WTC11 (cell line): ENCODE results near the gene MYRF. TPM values are rescaled to one million over a fixed set of nuclear protein-coding genes. Genes with fewer than 3 reads are reported as not detected.

Experiments
- ATAC-seq: fragments of 200-7000 bp; cut with Tn5 transposase; 2 replicates; pipeline ENCODE4 v1.10.0; 2021; ENCODE audit warnings: mild to moderate bottlenecking, moderate library complexity
- CTCF ChIA-PET: fragments of 300-600 bp; sonication (Branson Sonifier 250); formaldehyde crosslinking; loops from one replicate; lab custom pipeline; 2021; ENCODE audit warnings: antibody characterized with exemption; lab: Charles Lee
- POLR2A ChIA-PET: fragments of 350-600 bp; sonication (Branson Sonifier 250); formaldehyde crosslinking; loops from one replicate; lab custom pipeline; 2021; ENCODE audit warnings: antibody characterized with exemption; lab: Charles Lee
- DNase-seq: peaks from one replicate; pipeline ENCODE4 v3.0.0; 2021; ENCODE audit warnings: low spot score
- H3K27ac Mint-ChIP-seq: 2 replicates; pipeline ENCODE4 v1.8.0; 2021; ENCODE audit warnings: mixed read lengths
- H3K27me3 Mint-ChIP-seq: 2 replicates; pipeline ENCODE4 v1.8.0; 2021; ENCODE audit warnings: low read depth, mild to moderate bottlenecking, moderate library complexity, mixed read lengths
- H3K36me3 Mint-ChIP-seq: 2 replicates; pipeline ENCODE4 v1.8.0; 2021; ENCODE audit warnings: mixed read lengths
- H3K4me1 Mint-ChIP-seq: 2 replicates; pipeline ENCODE4 v1.8.0; 2022; ENCODE audit warnings: mixed read lengths
- H3K4me3 Mint-ChIP-seq: 2 replicates; pipeline ENCODE4 v1.8.0; 2021; ENCODE audit warnings: mild to moderate bottlenecking, moderate library complexity, mixed read lengths
- H3K9me3 Mint-ChIP-seq: 2 replicates; pipeline ENCODE4 v1.8.0; 2021; ENCODE audit warnings: mixed read lengths
- AR ChIP-seq: fragments of 250-450 bp; sonication (Bioruptor Pico); IDR thresholded peaks from 2 replicates; pipeline ENCODE4 v1.9.0; 2021; ENCODE audit warnings: mild to moderate bottlenecking
- EMX1 ChIP-seq: fragments of 250-450 bp; sonication (Bioruptor Pico); IDR thresholded peaks from 2 replicates; pipeline ENCODE4 v1.8.0; 2021; ENCODE audit warnings: mild to moderate bottlenecking
- OVOL2 ChIP-seq: fragments of 250-450 bp; sonication (Bioruptor Pico); IDR thresholded peaks from 2 replicates; pipeline ENCODE4 v1.9.0; 2021; ENCODE audit warnings: mild to moderate bottlenecking, borderline replicate concordance
- SP1 ChIP-seq: sonication (generic); formaldehyde crosslinking; conservative IDR thresholded peaks from 2 replicates; pipeline ENCODE4 v1.8.1; 2022; ENCODE audit warnings: missing genetic modification reagents
- TEAD1 ChIP-seq: sonication (generic); formaldehyde crosslinking; IDR thresholded peaks from 2 replicates; pipeline ENCODE4 v1.8.0; 2022; ENCODE audit warnings: mild to moderate bottlenecking, missing genetic modification reagents
- USF1 ChIP-seq: sonication (generic); formaldehyde crosslinking; IDR thresholded peaks from 2 replicates; pipeline ENCODE4 v1.8.0; 2022; ENCODE audit warnings: mild to moderate bottlenecking, missing genetic modification reagents
- ZNF138 ChIP-seq: sonication (generic); formaldehyde crosslinking; conservative IDR thresholded peaks from 2 replicates; pipeline ENCODE4 v1.8.1; 2022; ENCODE audit warnings: mild to moderate bottlenecking, moderate library complexity, missing genetic modification reagents
- ZNF416 ChIP-seq: fragments of 250-450 bp; sonication (Bioruptor Pico); IDR thresholded peaks from 2 replicates; pipeline ENCODE4 v1.9.0; 2021; ENCODE audit warnings: mild to moderate bottlenecking, inconsistent platforms
- total RNA-seq: library from RNA; stranded (reverse); gene quantifications from 3 replicates; pipeline ENCODE4 v1.2.3, GENCODE V29; 2021
- TF ChIP-seq, protein P1 (sequence below): sonication (generic); formaldehyde crosslinking; conservative IDR thresholded peaks from 2 replicates; pipeline ENCODE4 v1.8.1; 2023; ENCODE audit warnings: mild to moderate bottlenecking, low read depth, missing genetic modification reagents, moderate library complexity
- TF ChIP-seq, protein P2 (sequence below): fragments of 250-450 bp; sonication (Bioruptor Pico); IDR thresholded peaks from 2 replicates; pipeline ENCODE4 v1.9.0; 2021; ENCODE audit warnings: mild to moderate bottlenecking, borderline replicate concordance
- TF ChIP-seq, protein P3 (sequence below): sonication (generic); formaldehyde crosslinking; IDR thresholded peaks from 2 replicates; pipeline ENCODE4 v1.8.1; 2022; ENCODE audit warnings: low read depth, mild to moderate bottlenecking, moderate library complexity, missing genetic modification reagents, borderline replicate concordance

Gene MYRF
- total RNA-seq, 1 experiment from 2014 or later = 5.9 TPM

DNA sequence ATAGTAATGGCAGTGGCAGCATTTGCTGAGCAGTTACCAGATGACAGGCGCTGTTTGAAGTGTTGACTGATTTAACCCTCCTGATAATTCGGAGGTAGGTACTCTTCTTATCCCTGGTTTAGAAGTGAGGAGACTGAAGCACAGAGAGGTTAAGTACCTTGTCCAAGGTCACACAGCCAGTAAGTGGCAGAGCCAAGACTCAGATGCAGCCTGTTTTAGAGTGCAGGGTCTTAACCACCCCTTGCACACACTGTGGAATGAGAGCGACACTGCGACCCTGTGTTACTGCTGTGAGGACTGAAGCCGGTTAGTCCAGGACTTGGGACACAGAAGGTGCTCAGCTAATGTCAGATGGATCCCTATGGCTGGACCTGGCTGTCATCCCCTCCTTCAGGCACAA is 37.5 kb upstream of the MYRF start (continued):
- TF ChIP-seq, protein P1, sequence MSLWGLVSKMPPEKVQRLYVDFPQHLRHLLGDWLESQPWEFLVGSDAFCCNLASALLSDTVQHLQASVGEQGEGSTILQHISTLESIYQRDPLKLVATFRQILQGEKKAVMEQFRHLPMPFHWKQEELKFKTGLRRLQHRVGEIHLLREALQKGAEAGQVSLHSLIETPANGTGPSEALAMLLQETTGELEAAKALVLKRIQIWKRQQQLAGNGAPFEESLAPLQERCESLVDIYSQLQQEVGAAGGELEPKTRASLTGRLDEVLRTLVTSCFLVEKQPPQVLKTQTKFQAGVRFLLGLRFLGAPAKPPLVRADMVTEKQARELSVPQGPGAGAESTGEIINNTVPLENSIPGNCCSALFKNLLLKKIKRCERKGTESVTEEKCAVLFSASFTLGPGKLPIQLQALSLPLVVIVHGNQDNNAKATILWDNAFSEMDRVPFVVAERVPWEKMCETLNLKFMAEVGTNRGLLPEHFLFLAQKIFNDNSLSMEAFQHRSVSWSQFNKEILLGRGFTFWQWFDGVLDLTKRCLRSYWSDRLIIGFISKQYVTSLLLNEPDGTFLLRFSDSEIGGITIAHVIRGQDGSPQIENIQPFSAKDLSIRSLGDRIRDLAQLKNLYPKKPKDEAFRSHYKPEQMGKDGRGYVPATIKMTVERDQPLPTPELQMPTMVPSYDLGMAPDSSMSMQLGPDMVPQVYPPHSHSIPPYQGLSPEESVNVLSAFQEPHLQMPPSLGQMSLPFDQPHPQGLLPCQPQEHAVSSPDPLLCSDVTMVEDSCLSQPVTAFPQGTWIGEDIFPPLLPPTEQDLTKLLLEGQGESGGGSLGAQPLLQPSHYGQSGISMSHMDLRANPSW (CRISPR knock-in tag) = no peak
- TF ChIP-seq SP1 (CRISPR knock-in tag) = no peak
- no peak for TF ChIP-seq OVOL2 (CRISPR knock-in tag)
- TF ChIP-seq, protein P2, sequence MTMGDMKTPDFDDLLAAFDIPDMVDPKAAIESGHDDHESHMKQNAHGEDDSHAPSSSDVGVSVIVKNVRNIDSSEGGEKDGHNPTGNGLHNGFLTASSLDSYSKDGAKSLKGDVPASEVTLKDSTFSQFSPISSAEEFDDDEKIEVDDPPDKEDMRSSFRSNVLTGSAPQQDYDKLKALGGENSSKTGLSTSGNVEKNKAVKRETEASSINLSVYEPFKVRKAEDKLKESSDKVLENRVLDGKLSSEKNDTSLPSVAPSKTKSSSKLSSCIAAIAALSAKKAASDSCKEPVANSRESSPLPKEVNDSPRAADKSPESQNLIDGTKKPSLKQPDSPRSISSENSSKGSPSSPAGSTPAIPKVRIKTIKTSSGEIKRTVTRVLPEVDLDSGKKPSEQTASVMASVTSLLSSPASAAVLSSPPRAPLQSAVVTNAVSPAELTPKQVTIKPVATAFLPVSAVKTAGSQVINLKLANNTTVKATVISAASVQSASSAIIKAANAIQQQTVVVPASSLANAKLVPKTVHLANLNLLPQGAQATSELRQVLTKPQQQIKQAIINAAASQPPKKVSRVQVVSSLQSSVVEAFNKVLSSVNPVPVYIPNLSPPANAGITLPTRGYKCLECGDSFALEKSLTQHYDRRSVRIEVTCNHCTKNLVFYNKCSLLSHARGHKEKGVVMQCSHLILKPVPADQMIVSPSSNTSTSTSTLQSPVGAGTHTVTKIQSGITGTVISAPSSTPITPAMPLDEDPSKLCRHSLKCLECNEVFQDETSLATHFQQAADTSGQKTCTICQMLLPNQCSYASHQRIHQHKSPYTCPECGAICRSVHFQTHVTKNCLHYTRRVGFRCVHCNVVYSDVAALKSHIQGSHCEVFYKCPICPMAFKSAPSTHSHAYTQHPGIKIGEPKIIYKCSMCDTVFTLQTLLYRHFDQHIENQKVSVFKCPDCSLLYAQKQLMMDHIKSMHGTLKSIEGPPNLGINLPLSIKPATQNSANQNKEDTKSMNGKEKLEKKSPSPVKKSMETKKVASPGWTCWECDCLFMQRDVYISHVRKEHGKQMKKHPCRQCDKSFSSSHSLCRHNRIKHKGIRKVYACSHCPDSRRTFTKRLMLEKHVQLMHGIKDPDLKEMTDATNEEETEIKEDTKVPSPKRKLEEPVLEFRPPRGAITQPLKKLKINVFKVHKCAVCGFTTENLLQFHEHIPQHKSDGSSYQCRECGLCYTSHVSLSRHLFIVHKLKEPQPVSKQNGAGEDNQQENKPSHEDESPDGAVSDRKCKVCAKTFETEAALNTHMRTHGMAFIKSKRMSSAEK = no peak
- TF ChIP-seq ZNF138 (CRISPR knock-in tag) = no peak
- no peak for TF ChIP-seq EMX1 (CRISPR knock-in tag)
- TF ChIP-seq, protein P3, sequence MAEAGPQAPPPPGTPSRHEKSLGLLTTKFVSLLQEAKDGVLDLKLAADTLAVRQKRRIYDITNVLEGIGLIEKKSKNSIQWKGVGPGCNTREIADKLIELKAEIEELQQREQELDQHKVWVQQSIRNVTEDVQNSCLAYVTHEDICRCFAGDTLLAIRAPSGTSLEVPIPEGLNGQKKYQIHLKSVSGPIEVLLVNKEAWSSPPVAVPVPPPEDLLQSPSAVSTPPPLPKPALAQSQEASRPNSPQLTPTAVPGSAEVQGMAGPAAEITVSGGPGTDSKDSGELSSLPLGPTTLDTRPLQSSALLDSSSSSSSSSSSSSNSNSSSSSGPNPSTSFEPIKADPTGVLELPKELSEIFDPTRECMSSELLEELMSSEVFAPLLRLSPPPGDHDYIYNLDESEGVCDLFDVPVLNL (CRISPR knock-in tag) = no peak

- Mint-ChIP-seq H3K4me1 (peaks cover 37% of the 10 kb centered on the region), H3K27me3 (peaks cover 3% of the 10 kb centered on the region; the same call in 1 of the 2 replicates), H3K9me3 (no peaks in the 10 kb centered on the region), H3K4me3 (no peak overlapping the region), H3K27ac (no peak overlapping the region; the same call in 1 of the 2 replicates), H3K36me3 (no peaks in the 10 kb centered on the region)
- ATAC-seq (no peak), DNase-seq (no peak)
- ChIA-PET POLR2A (no interaction called here), CTCF (interaction anchor here (1.0 to 5.5 kb wide), 4 partner anchors 12 to 72 kb away, joined by 3 to 71 read pairs (median 8); no protein-coding TSS in a partner anchor)
- no peak for TF ChIP-seq USF1 (CRISPR knock-in tag)
- no peak for TF ChIP-seq AR (CRISPR knock-in tag)
- TF ChIP-seq, protein P2 = no peak
- TF ChIP-seq ZNF416 = no peak
- TF ChIP-seq TEAD1 (CRISPR knock-in tag) = no peak
Observed at GRCh38 chr11:61715867-61716266, 36.6 kb upstream of the MYRF start.
